SK-N-SH (cell line): ENCODE measurements around the gene GALNT17. TPM values are rescaled to one million over a fixed set of nuclear protein-coding genes. Genes with fewer than 3 reads are reported as not detected.
"Not testable (repeated sequence)": the region's sequence is repeated elsewhere in the genome, so short reads cannot be mapped to it uniquely, and the experiment has no call there.

Experiments used
- CTCF ChIA-PET: fragments of 300-600, 350-600 bp; formaldehyde crosslinking; extraction: SDS; loops from one replicate; lab custom pipeline; 2021; lab: Yijun Ruan, JAX
- POLR2A ChIA-PET: fragments of 350-600 bp; sonication (Branson Sonifier 250); formaldehyde crosslinking; extraction: SDS; loops from one replicate; lab custom pipeline; 2020; ENCODE audit warnings: antibody characterized with exemption, inconsistent platforms; lab: Yijun Ruan, JAX
- DNase-seq: peaks from one replicate; pipeline ENCODE4 v3.0.0; 2012
- H2AFZ ChIP-seq: fragments of 200-600 bp; sonication (generic); 2 replicates; pipeline ENCODE4 v1.8.1; 2016; ENCODE audit warnings: antibody characterized with exemption, mild to moderate bottlenecking, low read depth
- H3F3A ChIP-seq: fragments of 200-600 bp; sonication (generic); replicated peaks from 2 replicates; pipeline ENCODE3; 2016; ENCODE audit warnings: antibody characterized with exemption, mild to moderate bottlenecking; ENCODE audit not compliant: insufficient read depth
- H3K27ac ChIP-seq, 2 experiments: fragments of 200-500 bp in 1 of 2; fragments of 200-600 bp in 1 of 2; sonication (Bioruptor generic) in 1 of 2; sonication (generic), shearing (Covaris generic) in 1 of 2; 2 replicates each; pipeline versions ENCODE4 v1.5.1 to v1.6.1; 2014 to 2016; ENCODE audit warnings: low read depth in 2 of 2, inconsistent platforms in 1 of 2, low read length in 1 of 2, mild to moderate bottlenecking in 1 of 2, mixed read lengths in 1 of 2
- H3K27me3 ChIP-seq: fragments of 200-600 bp; sonication (generic), shearing (Covaris generic); 2 replicates; pipeline ENCODE4 v1.6.1; 2016; ENCODE audit warnings: mixed run types; ENCODE audit not compliant: insufficient read depth
- H3K36me3 ChIP-seq, 2 experiments: fragments of 200-500 bp in 1 of 2; fragments of 200-600 bp in 1 of 2; sonication (Bioruptor generic) in 1 of 2; sonication (generic) in 1 of 2; replicated peaks in 1 of 2; 2 replicates each; pipeline versions ENCODE3 to v1.5.1; 2014 to 2016; ENCODE audit warnings: low read length in 1 of 2, mild to moderate bottlenecking in 1 of 2; ENCODE audit not compliant: insufficient read depth in 2 of 2, control insufficient read depth in 1 of 2
- H3K4me1 ChIP-seq, 2 experiments: fragments of 200-500 bp in 1 of 2; fragments of 200-600 bp in 1 of 2; sonication (Bioruptor generic) in 1 of 2; sonication (generic), shearing (Covaris generic) in 1 of 2; 2 replicates each; pipeline versions ENCODE4 v1.5.1 to v1.6.1; 2014 to 2016; ENCODE audit warnings: low read depth in 1 of 2, low read length in 1 of 2, mixed run types in 1 of 2; ENCODE audit not compliant: insufficient read depth in 2 of 2, control insufficient read depth in 1 of 2
- H3K4me2 ChIP-seq: fragments of 200-600 bp; sonication (generic), shearing (Covaris generic); 2 replicates; pipeline ENCODE4 v1.6.1; 2017; ENCODE audit warnings: mixed run types
- H3K4me3 ChIP-seq, 2 experiments: fragments of 200-500 bp in 1 of 2; fragments of 200-600 bp in 1 of 2; sonication (Bioruptor generic) in 1 of 2; sonication (generic), shearing (Covaris generic) in 1 of 2; 2 replicates each; pipeline versions ENCODE4 v1.5.1 to v1.8.1; 2014 to 2016; ENCODE audit warnings: low read depth in 2 of 2, inconsistent platforms in 1 of 2, low read length in 1 of 2, mild to moderate bottlenecking in 1 of 2, mixed read lengths in 1 of 2, moderate library complexity in 1 of 2
- H3K79me2 ChIP-seq: fragments of 200-600 bp; sonication (generic); 2 replicates; pipeline ENCODE4 v1.8.1; 2017; ENCODE audit warnings: mild to moderate bottlenecking; ENCODE audit not compliant: insufficient read depth
- H3K9ac ChIP-seq: fragments of 200-600 bp; sonication (generic); 2 replicates; pipeline ENCODE4 v1.6.1; 2017; ENCODE audit warnings: mixed run types
- H3K9me2 ChIP-seq: fragments of 200-600 bp; sonication (generic); 2 replicates; pipeline ENCODE4 v1.6.1; 2017; ENCODE audit warnings: mixed run types
- H3K9me3 ChIP-seq: fragments of 200-600 bp; sonication (generic); 2 replicates; pipeline ENCODE4 v1.6.1; 2017; ENCODE audit warnings: mixed run types, mild to moderate bottlenecking, moderate library complexity
- H4K20me1 ChIP-seq: fragments of 200-600 bp; sonication (generic); 2 replicates; pipeline ENCODE4 v1.6.1; 2017; ENCODE audit warnings: mild to moderate bottlenecking, mixed run types; ENCODE audit not compliant: insufficient read depth
- CHD2 ChIP-seq: fragments of 150-350 bp; IDR thresholded peaks from 2 replicates; pipeline ENCODE4 v1.6.1; 2018; ENCODE audit warnings: low read length; ENCODE audit not compliant: partially characterized antibody
- EP300 ChIP-seq, 2 experiments: IDR thresholded peaks; 2 replicates each; pipeline versions ENCODE4 v1.4.0 to v1.6.1; 2012; ENCODE audit warnings: borderline replicate concordance in 1 of 2, low read depth in 1 of 2, low read length in 1 of 2
- FOSL2 ChIP-seq: IDR thresholded peaks from 2 replicates; pipeline ENCODE4 v1.4.0; 2012; ENCODE audit warnings: low read depth, mild to moderate bottlenecking, moderate library complexity, borderline replicate concordance
- GATA2 ChIP-seq: sonication (generic); formaldehyde crosslinking; IDR thresholded peaks from 2 replicates; pipeline ENCODE4 v1.5.0; 2020; ENCODE audit warnings: mild to moderate bottlenecking, missing genetic modification reagents
- JUND ChIP-seq: IDR thresholded peaks from 2 replicates; pipeline ENCODE4 v1.4.0; 2012
- NRF1 ChIP-seq: IDR thresholded peaks from 2 replicates; pipeline ENCODE4 v1.6.1; 2012; ENCODE audit warnings: low read depth, mild to moderate bottlenecking, low read length
- RAD21 ChIP-seq: IDR thresholded peaks from 2 replicates; pipeline ENCODE4 v1.6.1; 2012; ENCODE audit warnings: mild to moderate bottlenecking, low read length
- RCOR1 ChIP-seq: fragments of 150-350 bp; IDR thresholded peaks from 2 replicates; pipeline ENCODE4 v1.6.1; 2017; ENCODE audit warnings: antibody characterized with exemption, low read length
- RFX5 ChIP-seq: IDR thresholded peaks from 2 replicates; pipeline ENCODE4 v1.6.1; 2012; ENCODE audit warnings: mild to moderate bottlenecking, improper control_type of control experiment, low read length
- SIN3A ChIP-seq: IDR thresholded peaks from 2 replicates; pipeline ENCODE4 v1.6.1; 2012; ENCODE audit warnings: low read depth, mild to moderate bottlenecking, low read length, moderate library complexity, borderline replicate concordance
- SMC3 ChIP-seq: IDR thresholded peaks from 2 replicates; pipeline ENCODE4 v1.6.1; 2012; ENCODE audit warnings: low read depth, low read length, improper control_type of control experiment
- TCF12 ChIP-seq: IDR thresholded peaks from 2 replicates; pipeline ENCODE4 v1.4.0; 2012
- YY1 ChIP-seq: IDR thresholded peaks from 2 replicates; pipeline ENCODE4 v1.4.0; 2012; ENCODE audit warnings: low read depth, mild to moderate bottlenecking
- WGBS: methylation state at CpG from one replicate; pipeline ENCODE4 v1.1.6; 2017; ENCODE audit warnings: low lambda C conversion rate; 5-methylcytosine and 5-hydroxymethylcytosine counted together
- polyA plus RNA-seq, 3 experiments: library from polyadenylated mRNA; depleted of rRNA; stranded (reverse); fragments of >200 nt; gene quantifications; 2 replicates each; pipeline ENCODE4 v1.2.3, GENCODE V29; 2012
- TF ChIP-seq, protein P1 (sequence below): fragments of 150-350 bp; IDR thresholded peaks from 2 replicates; pipeline ENCODE4 v1.6.1; 2017; ENCODE audit warnings: antibody characterized with exemption, low read length, low read depth, borderline replicate concordance
- TF ChIP-seq, protein P2 (sequence below): IDR thresholded peaks from 2 replicates; pipeline ENCODE4 v1.6.1; 2012; ENCODE audit warnings: mild to moderate bottlenecking, low read depth, low read length, moderate library complexity
- TF ChIP-seq, protein P3 (sequence below): IDR thresholded peaks from 2 replicates; pipeline ENCODE4 v1.4.0; 2012; ENCODE audit warnings: low read depth, borderline replicate concordance
- TF ChIP-seq, protein P4 (sequence below): fragments of 150-350 bp; IDR thresholded peaks from 2 replicates; pipeline ENCODE4 v1.6.1; 2016; ENCODE audit warnings: mild to moderate bottlenecking, low read depth, low read length

GALNT17 gene
- polyA plus RNA-seq, 1 of the 3 experiments (the other 2 are of a cell fraction), result not detected

DNA sequence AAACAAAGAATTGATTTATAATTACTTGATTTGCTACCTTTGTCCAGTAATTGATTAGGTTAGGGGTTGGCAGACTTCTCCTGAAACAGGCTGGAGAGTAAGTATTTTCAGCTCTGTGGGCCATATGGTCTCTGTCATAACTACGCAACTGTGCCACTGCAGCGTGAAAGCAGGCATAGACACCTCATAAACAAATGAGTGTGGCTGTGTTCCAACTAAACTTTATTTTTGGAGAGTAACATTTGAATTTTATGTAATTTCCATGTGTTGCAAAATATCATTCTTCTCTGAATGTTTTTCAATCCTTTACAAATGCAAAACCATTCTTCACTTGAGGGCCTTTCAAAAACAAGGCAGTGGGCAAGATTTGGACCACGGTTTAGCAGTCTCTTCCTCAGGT is 76.9 kb downstream of the GALNT17 start:
- TF ChIP-seq SMC3 (no peak), EP300 (IDR thresholded peaks at IDR 0.05; ENCODE audit: borderline replicate concordance in 1 of 2, low read depth in 1 of 2, low read length in 1 of 2) (no peak), GATA2 (CRISPR knock-in tag) (no peak), TCF12 (no peak), JUND (no peak), RFX5 (no peak), SIN3A (no peak), FOSL2 (no peak), NRF1 (no peak), RCOR1 (no peak), YY1 (no peak), RAD21 (no peak), CHD2 (no peak)
- TF ChIP-seq, protein P1, sequence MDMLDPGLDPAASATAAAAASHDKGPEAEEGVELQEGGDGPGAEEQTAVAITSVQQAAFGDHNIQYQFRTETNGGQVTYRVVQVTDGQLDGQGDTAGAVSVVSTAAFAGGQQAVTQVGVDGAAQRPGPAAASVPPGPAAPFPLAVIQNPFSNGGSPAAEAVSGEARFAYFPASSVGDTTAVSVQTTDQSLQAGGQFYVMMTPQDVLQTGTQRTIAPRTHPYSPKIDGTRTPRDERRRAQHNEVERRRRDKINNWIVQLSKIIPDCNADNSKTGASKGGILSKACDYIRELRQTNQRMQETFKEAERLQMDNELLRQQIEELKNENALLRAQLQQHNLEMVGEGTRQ, result no peak
- TF ChIP-seq, protein P2, sequence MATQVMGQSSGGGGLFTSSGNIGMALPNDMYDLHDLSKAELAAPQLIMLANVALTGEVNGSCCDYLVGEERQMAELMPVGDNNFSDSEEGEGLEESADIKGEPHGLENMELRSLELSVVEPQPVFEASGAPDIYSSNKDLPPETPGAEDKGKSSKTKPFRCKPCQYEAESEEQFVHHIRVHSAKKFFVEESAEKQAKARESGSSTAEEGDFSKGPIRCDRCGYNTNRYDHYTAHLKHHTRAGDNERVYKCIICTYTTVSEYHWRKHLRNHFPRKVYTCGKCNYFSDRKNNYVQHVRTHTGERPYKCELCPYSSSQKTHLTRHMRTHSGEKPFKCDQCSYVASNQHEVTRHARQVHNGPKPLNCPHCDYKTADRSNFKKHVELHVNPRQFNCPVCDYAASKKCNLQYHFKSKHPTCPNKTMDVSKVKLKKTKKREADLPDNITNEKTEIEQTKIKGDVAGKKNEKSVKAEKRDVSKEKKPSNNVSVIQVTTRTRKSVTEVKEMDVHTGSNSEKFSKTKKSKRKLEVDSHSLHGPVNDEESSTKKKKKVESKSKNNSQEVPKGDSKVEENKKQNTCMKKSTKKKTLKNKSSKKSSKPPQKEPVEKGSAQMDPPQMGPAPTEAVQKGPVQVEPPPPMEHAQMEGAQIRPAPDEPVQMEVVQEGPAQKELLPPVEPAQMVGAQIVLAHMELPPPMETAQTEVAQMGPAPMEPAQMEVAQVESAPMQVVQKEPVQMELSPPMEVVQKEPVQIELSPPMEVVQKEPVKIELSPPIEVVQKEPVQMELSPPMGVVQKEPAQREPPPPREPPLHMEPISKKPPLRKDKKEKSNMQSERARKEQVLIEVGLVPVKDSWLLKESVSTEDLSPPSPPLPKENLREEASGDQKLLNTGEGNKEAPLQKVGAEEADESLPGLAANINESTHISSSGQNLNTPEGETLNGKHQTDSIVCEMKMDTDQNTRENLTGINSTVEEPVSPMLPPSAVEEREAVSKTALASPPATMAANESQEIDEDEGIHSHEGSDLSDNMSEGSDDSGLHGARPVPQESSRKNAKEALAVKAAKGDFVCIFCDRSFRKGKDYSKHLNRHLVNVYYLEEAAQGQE, result no peak
- TF ChIP-seq, protein P3, sequence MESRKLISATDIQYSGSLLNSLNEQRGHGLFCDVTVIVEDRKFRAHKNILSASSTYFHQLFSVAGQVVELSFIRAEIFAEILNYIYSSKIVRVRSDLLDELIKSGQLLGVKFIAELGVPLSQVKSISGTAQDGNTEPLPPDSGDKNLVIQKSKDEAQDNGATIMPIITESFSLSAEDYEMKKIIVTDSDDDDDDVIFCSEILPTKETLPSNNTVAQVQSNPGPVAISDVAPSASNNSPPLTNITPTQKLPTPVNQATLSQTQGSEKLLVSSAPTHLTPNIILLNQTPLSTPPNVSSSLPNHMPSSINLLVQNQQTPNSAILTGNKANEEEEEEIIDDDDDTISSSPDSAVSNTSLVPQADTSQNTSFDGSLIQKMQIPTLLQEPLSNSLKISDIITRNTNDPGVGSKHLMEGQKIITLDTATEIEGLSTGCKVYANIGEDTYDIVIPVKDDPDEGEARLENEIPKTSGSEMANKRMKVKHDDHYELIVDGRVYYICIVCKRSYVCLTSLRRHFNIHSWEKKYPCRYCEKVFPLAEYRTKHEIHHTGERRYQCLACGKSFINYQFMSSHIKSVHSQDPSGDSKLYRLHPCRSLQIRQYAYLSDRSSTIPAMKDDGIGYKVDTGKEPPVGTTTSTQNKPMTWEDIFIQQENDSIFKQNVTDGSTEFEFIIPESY, result no peak
- TF ChIP-seq, protein P4, sequence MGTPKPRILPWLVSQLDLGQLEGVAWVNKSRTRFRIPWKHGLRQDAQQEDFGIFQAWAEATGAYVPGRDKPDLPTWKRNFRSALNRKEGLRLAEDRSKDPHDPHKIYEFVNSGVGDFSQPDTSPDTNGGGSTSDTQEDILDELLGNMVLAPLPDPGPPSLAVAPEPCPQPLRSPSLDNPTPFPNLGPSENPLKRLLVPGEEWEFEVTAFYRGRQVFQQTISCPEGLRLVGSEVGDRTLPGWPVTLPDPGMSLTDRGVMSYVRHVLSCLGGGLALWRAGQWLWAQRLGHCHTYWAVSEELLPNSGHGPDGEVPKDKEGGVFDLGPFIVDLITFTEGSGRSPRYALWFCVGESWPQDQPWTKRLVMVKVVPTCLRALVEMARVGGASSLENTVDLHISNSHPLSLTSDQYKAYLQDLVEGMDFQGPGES, result no peak
- no peak overlapping the region for H3K4me3 ChIP-seq
- H3K9me3 ChIP-seq, result no peaks in the 10 kb centered on the region; the same call in 1 of the 2 replicates
- no peaks in the 10 kb centered on the region for H3K27me3 ChIP-seq
- H4K20me1 ChIP-seq, result no peaks in the 10 kb centered on the region
- ChIA-PET CTCF (no interaction called here), POLR2A (no interaction called here)
- no peak overlapping the region for H3K27ac ChIP-seq
- no peak overlapping the region for H3K9ac ChIP-seq
- H3K4me2 ChIP-seq, result no peak overlapping the region
- no peaks in the 10 kb centered on the region for H3K79me2 ChIP-seq
- no peaks in the 10 kb centered on the region for H3K36me3 ChIP-seq
- 8% methylated on average over 3 of the region's 3 CpGs for WGBS
- H3F3A ChIP-seq, result no peaks in the 10 kb centered on the region
- DNase-seq, result no peak
- no peaks in the 10 kb centered on the region for H3K9me2 ChIP-seq
- no peaks in the 10 kb centered on the region for H3K4me1 ChIP-seq
- no peak overlapping the region for H2AFZ ChIP-seq

DNA sequence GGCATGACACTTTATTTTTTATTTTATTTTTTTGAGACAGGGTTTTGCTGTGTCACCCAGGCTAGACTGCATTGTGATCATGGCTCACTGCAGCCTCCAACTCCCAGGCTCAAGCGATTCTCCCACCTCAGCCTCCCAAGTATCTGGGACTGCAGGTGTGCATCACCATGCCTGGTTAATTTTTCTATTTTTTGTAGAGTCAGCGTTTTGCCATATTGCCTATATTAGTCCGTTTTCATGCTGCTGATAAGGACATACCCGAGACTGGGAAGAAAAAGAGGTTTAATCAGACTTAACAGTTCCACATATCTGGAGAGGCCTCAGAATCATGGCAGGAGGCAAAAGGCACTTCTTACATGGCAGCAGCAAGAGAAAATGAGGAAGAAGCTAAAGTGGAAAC is 77.5 kb downstream of the GALNT17 start:
- POLR2A ChIA-PET, H3K4me3 ChIP-seq, H2AFZ ChIP-seq, CTCF ChIA-PET, H3K4me1 ChIP-seq, H3K27ac ChIP-seq, H3K36me3 ChIP-seq, H3K9ac ChIP-seq, H3K9me3 ChIP-seq, H3K79me2 ChIP-seq, DNase-seq, H4K20me1 ChIP-seq, H3K4me2 ChIP-seq, H3K9me2 ChIP-seq, H3F3A ChIP-seq, H3K27me3 ChIP-seq: not testable (repeated sequence)
- WGBS, result 0% methylated on average over 4 of the region's 4 CpGs
